GM12875 (cell line): ENCODE measurements around the gene CPT1A.
A peak's percentile ranks its signal among the peaks of the same experiment; 100 is the strongest.

Source experiments
- H3K4me3 ChIP-seq: one replicate; pipeline ENCODE4 v1.5.1; 2011; ENCODE audit warnings: low read depth, low read length, control low read depth
- TF ChIP-seq, protein P1 (sequence below): IDR thresholded peaks from 2 replicates; pipeline ENCODE4 v1.5.1; 2011; ENCODE audit warnings: low read depth, mild to moderate bottlenecking, control low read depth, inconsistent platforms, low read length, moderate library complexity, borderline replicate concordance; ENCODE audit not compliant: insufficient read depth

CPT1A gene

DNA sequence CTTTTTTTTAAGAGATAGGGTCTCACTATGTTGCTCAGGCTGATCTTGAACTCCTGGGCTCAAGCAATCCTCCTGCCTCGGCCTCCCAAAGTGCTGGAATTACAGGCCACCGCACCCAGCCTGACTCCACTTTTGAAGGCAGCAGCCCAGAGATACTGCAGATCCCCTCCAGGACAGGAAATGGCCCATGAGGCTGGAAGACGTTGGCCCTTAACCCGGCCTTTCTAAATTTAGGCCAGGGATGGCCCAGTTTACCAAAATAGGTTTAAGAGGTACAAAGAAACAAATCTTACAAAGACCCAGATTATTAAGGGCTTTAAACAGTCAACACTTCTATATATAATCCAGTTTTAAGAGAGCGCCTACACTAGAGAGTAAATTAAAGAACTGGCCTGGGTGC lies 32.2 kb downstream of the CPT1A start:
- TF ChIP-seq, protein P1, sequence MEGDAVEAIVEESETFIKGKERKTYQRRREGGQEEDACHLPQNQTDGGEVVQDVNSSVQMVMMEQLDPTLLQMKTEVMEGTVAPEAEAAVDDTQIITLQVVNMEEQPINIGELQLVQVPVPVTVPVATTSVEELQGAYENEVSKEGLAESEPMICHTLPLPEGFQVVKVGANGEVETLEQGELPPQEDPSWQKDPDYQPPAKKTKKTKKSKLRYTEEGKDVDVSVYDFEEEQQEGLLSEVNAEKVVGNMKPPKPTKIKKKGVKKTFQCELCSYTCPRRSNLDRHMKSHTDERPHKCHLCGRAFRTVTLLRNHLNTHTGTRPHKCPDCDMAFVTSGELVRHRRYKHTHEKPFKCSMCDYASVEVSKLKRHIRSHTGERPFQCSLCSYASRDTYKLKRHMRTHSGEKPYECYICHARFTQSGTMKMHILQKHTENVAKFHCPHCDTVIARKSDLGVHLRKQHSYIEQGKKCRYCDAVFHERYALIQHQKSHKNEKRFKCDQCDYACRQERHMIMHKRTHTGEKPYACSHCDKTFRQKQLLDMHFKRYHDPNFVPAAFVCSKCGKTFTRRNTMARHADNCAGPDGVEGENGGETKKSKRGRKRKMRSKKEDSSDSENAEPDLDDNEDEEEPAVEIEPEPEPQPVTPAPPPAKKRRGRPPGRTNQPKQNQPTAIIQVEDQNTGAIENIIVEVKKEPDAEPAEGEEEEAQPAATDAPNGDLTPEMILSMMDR: no peak
- no peak overlapping the region for H3K4me3 ChIP-seq

- H3K4me3 ChIP-seq: no peak overlapping the region
- TF ChIP-seq, protein P1: no peak
These were observed 32.9 kb downstream of the CPT1A start for GRCh38 chr11:68808787-68809186.

GRCh38 chr11:68806931-68807844 lies 34.5 kb downstream of the CPT1A start:
- TF ChIP-seq, protein P1: no peak
- H3K4me3 ChIP-seq: no peak overlapping the region

- TF ChIP-seq, protein P1: peak; percentile 24; the same call in 1 of the 2 replicates
- no peak overlapping the region for H3K4me3 ChIP-seq
These were observed 36.9 kb downstream of the CPT1A start for GRCh38 chr11:68804786-68805185.

GRCh38 chr11:68803766-68804165 lies 38.0 kb downstream of the CPT1A start:
- no peak overlapping the region for H3K4me3 ChIP-seq
- TF ChIP-seq, protein P1: no peak

- H3K4me3 ChIP-seq: no peak overlapping the region
- TF ChIP-seq, protein P1: peak; percentile 77
These were observed 43.4 kb downstream of the CPT1A start for GRCh38 chr11:68798221-68798813.
